GM23338 (cell line): ENCODE results near the gene SRGAP1.

Source experiments
- CTCF ChIP-seq, 2 experiments: fragments of 200-600 bp in 1 of 2; sonication (generic) in 1 of 2; conservative IDR thresholded peaks; 2 replicates each; pipeline versions ENCODE4 v1.5.1 to v1.6.1; 2016 to 2017; ENCODE audit warnings: antibody characterized with exemption in 2 of 2, low read depth in 2 of 2, mild to moderate bottlenecking in 2 of 2, moderate library complexity in 1 of 2
- NANOG ChIP-seq: IDR thresholded peaks from 2 replicates; pipeline ENCODE4 v1.6.1; 2016; ENCODE audit warnings: antibody characterized with exemption, borderline replicate concordance

GRCh38 chr12:64001439-64001838, 156.9 kb downstream of the SRGAP1 start:
- TF ChIP-seq CTCF (conservative IDR thresholded peaks at IDR 0.05; ENCODE audit: low read depth in 2 of 2) (no peak), NANOG (no peak)
